Epithelial cell of proximal tubule (primary cell): ENCODE measurements around the gene KBTBD8. TPM values are rescaled to one million over a fixed set of nuclear protein-coding genes. Genes with fewer than 3 reads are reported as not detected.
A peak's percentile ranks its signal among the peaks of the same experiment; 100 is the strongest.

Experiments
- DNase-seq: peaks from one replicate; pipeline ENCODE4 v3.0.0-alpha.2; 2011; ENCODE audit warnings: low read depth
- H3K4me3 ChIP-seq: 2 replicates; pipeline ENCODE4 v1.5.1; 2011; ENCODE audit warnings: low read depth, mild to moderate bottlenecking, low read length
- CTCF ChIP-seq: conservative IDR thresholded peaks from 2 replicates; pipeline ENCODE4 v1.5.1; 2012; ENCODE audit warnings: low read depth, mild to moderate bottlenecking, low read length
- total RNA-seq: library from RNA; depleted of rRNA; stranded (reverse); fragments of >200 nt; gene quantifications from 2 replicates; pipeline ENCODE4 v1.2.3, GENCODE V29; 2015

KBTBD8 gene, protein sequence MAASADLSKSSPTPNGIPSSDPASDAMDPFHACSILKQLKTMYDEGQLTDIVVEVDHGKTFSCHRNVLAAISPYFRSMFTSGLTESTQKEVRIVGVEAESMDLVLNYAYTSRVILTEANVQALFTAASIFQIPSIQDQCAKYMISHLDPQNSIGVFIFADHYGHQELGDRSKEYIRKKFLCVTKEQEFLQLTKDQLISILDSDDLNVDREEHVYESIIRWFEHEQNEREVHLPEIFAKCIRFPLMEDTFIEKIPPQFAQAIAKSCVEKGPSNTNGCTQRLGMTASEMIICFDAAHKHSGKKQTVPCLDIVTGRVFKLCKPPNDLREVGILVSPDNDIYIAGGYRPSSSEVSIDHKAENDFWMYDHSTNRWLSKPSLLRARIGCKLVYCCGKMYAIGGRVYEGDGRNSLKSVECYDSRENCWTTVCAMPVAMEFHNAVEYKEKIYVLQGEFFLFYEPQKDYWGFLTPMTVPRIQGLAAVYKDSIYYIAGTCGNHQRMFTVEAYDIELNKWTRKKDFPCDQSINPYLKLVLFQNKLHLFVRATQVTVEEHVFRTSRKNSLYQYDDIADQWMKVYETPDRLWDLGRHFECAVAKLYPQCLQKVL
- 0.69 and 1.8 TPM in 2 replicates for total RNA-seq

DNA sequence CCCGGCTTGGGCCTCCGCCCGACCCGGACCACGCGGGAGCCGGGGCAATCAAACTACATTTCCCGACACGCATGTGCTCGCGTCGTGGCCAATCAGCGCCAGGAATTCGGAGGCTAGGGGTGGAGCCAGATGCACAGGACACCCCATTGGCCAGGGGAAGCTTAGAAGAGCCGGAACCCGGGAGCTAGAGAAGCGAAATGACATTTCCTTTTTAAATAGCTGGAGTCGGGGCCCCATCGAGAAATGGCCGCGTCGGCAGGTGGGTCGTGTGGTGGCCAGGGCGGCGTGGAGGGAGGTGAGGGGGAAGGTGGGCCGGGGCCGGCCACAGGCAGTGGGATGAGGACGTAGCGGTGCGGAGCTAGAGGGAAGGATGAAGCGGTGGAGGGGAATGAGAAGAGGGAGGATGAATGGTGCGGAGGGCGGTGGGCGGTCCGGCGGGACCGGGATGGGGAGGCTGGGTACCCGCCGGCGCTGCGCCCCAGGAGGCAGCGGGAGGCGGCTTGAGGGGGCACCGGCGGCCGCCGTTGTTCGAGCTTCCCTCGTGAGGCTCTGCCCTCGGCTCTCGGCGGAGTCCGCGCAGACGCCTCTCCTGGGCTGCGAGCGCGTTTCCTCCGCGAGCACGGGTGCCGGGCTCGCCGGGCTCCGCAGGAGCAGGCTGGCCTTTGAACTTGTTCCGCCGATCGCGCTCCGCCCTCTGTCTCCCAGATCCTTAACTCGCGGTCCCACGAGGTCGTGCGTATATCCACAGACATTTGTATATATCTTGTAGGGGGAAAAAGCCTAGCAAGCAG lies at the start of gene KBTBD8:
KBTBD8 (plus strand) TSS at position 195 of the 791 bp plus-strand sequence; CDS start at position 244, 49 bp downstream.
- TF ChIP-seq CTCF: no peak
- peak; percentile 81 for DNase-seq

GRCh38 chr3:66948838-66949237 lies 49.3 kb upstream of the KBTBD8 start:
- TF ChIP-seq CTCF: no peak
- no peak overlapping the region for H3K4me3 ChIP-seq
- DNase-seq: no peak

More for the DNA sequence above, at the start of gene KBTBD8:
- peak within 1 kb of the TSS; percentile 78 for H3K4me3 ChIP-seq

DNA sequence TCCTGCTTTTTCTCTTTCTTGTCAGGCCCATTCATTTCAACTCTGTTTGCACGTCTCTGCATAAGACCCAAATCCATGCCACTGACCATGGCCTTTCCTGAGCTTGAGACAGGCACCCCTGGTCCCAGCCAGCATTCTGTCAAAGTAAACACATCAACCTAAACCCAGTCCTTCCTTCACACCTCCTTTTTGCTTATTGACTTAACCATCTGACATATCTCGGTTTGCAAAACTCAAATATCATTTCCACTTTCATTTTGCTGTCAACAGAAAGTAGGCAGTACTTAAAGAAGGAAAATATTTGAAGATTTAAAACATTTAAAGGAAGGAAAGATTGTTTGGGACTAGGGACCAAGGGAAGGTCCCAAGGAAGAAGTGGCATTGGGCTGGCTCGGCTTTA lies 48.2 kb upstream of the KBTBD8 start:
- no peak for TF ChIP-seq CTCF
- DNase-seq: no peak
- no peak overlapping the region for H3K4me3 ChIP-seq

DNA sequence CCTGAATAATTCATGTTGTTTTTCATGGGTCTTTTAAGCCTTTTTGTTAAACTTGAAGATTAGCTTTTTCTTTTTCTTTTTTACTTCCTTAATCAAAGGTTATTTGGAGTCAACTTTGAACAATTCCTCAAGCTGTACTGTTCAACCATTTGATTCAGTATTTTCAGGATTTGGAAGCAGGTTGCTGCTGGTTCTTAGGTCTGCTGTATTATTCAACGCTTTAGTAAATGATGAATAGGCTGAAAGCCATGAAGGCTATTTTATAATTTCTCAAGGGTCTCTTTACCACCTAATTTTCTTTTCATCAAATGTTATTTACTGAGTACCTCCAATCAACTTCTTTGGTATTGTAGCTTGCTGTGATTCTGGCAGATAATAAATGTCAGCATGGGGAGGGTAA lies 45.8 kb upstream of the KBTBD8 start:
- no peak overlapping the region for H3K4me3 ChIP-seq
- TF ChIP-seq CTCF: no peak
- no peak for DNase-seq

DNA sequence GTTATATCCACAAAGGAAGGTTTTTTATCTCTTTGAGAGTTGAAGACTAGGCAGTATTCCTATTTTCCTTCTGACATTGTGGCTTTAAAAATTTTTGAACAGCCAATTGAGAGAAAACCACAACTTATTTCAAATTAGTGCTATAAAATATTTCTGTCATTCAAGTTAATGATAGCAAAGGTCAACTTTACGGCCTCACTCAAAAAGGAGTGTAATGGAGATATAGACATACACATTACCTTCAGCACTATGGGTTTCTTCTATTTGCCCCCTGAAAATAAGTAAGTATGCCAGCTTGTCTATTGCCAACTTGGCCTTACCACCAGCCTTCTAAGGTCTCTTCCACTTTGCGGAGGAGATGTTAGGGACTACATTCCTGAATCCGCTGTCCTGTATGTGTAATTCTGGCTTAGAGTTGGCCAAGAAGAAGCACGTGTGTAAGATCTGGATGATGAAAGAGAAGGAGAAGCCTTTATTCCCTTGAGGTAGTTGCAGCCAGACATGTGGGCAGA lies 44.1 kb upstream of the KBTBD8 start:
- H3K4me3 ChIP-seq: no peak overlapping the region
- no peak for TF ChIP-seq CTCF
- no peak for DNase-seq

DNA sequence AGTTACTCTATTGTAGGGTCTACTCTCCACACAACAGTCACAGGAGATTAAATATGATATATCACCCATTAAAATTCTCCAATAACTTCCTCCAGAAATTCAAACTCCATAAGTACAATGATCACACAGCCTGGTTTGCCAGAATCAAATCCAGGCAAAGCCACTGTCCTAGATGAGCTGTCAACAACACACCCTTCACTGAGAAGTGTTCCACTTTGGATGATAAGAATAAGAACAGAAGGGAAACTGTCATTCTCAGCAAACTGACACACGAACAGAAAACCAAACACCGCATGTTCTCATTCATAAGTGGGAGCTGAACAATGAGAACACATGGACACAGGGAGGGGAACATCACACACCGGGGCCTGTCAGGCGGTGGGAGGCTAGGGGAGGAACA lies 41.4 kb upstream of the KBTBD8 start:
- no peak for TF ChIP-seq CTCF
- no peak overlapping the region for H3K4me3 ChIP-seq
- no peak for DNase-seq
